AG09309 (cell line): Measurements from ENCODE around the gene ENTHD1.

Source experiments
- DNase-seq: peaks from one replicate; pipeline ENCODE4 v3.0.0-alpha.2; 2010; ENCODE audit warnings: low read depth
- H3K4me3 ChIP-seq: 2 replicates; pipeline ENCODE4 v1.5.1; 2011; ENCODE audit warnings: mild to moderate bottlenecking, low read depth, low read length, moderate library complexity; ENCODE audit not compliant: control insufficient read depth
- CTCF ChIP-seq: IDR thresholded peaks from 2 replicates; pipeline ENCODE4 v1.5.1; 2011; ENCODE audit warnings: mild to moderate bottlenecking, low read depth, low read length, inconsistent platforms; ENCODE audit not compliant: insufficient read depth, control insufficient read depth; ENCODE audit errors: missing control alignments

Gene ENTHD1

GRCh38 chr22:39715778-39716495 is 177.6 kb downstream of the ENTHD1 start:
- TF ChIP-seq CTCF: no peak
- no peak for DNase-seq
- no peak overlapping the region for H3K4me3 ChIP-seq

- no peak for TF ChIP-seq CTCF
- H3K4me3 ChIP-seq: no peak overlapping the region
- no peak for DNase-seq
Observed at GRCh38 chr22:39714321-39714720, 179.2 kb downstream of the ENTHD1 start.

- TF ChIP-seq CTCF: no peak
- no peak for DNase-seq
Observed at GRCh38 chr22:39713799-39714290, 179.7 kb downstream of the ENTHD1 start.

GRCh38 chr22:39712751-39713525 is 180.6 kb downstream of the ENTHD1 start:
- DNase-seq: no peak
- no peak for TF ChIP-seq CTCF

More at GRCh38 chr22:39713799-39714290, 179.7 kb downstream of the ENTHD1 start:
- no peak overlapping the region for H3K4me3 ChIP-seq

GRCh38 chr22:39712081-39712480 is 181.5 kb downstream of the ENTHD1 start:
- no peak overlapping the region for H3K4me3 ChIP-seq
- TF ChIP-seq CTCF: no peak
- no peak for DNase-seq

More at GRCh38 chr22:39712751-39713525, 180.6 kb downstream of the ENTHD1 start:
- no peak overlapping the region for H3K4me3 ChIP-seq

GRCh38 chr22:39710380-39711150 is 183.0 kb downstream of the ENTHD1 start:
- H3K4me3 ChIP-seq: no peak overlapping the region
- TF ChIP-seq CTCF: no peak
- DNase-seq: no peak
